Tibial nerve (tissue), 4 donors: ENCODE measurements around the gene RBMY1J. TPM values are rescaled to one million over a fixed set of nuclear protein-coding genes. Genes with fewer than 3 reads are reported as not detected.
"Not testable (repeated sequence)": the region's sequence is repeated elsewhere in the genome, so short reads cannot be mapped to it uniquely, and the experiment has no call there.

Experiments
- DNase-seq, 2 donors: peaks; one replicate each; pipeline ENCODE4 v3.0.0-alpha.2; 2019; ENCODE audit warnings: low spot score in 2 of 2
- H3K27ac ChIP-seq, 4 donors: fragments of 200-600 bp; sonication (generic) in 3 of 4; one replicate each; pipeline ENCODE4 v1.5.1; 2017 to 2019; ENCODE audit warnings: mild to moderate bottlenecking in 1 of 4
- H3K27me3 ChIP-seq, 2 donors: fragments of 200-600 bp; sonication (generic) in 1 of 2; one replicate each; pipeline versions ENCODE4 v1.5.1 to v1.6.0; 2017 to 2019
- H3K36me3 ChIP-seq, 3 donors: fragments of 200-600 bp; sonication (generic); one replicate each; pipeline ENCODE4 v1.5.1; 2018 to 2019
- H3K4me1 ChIP-seq, 4 donors: fragments of 200-600 bp; sonication (generic) in 3 of 4; one replicate each; pipeline ENCODE4 v1.5.1; 2017 to 2019
- H3K4me3 ChIP-seq, 4 donors: fragments of 200-600 bp; sonication (generic) in 3 of 4; one replicate each; pipeline ENCODE4 v1.5.1; 2017 to 2019; ENCODE audit warnings: mild to moderate bottlenecking in 1 of 4, moderate library complexity in 1 of 4
- H3K9me3 ChIP-seq, 4 donors: fragments of 200-600 bp; sonication (generic) in 3 of 4; one replicate each; pipeline ENCODE4 v1.5.1; 2017 to 2019
- EP300 ChIP-seq, 2 donors: sonication (generic); formaldehyde crosslinking; IDR thresholded peaks; one replicate each; pipeline ENCODE4 v1.6.1; 2017; ENCODE audit warnings: antibody characterized with exemption in 2 of 2, mild to moderate bottlenecking in 1 of 2
- POLR2A ChIP-seq, 2 donors: fragments of 450-650 bp; IDR thresholded peaks; one replicate each; pipeline ENCODE4 v1.6.1; 2017; ENCODE audit warnings: antibody characterized with exemption in 2 of 2, mild to moderate bottlenecking in 2 of 2, moderate library complexity in 2 of 2
- WGBS, 2 donors: methylation state at CpG; one replicate each; pipeline ENCODE4 v1.1.5; 2018; 5-methylcytosine and 5-hydroxymethylcytosine counted together
- total RNA-seq, 4 donors: library from RNA; depleted of rRNA; stranded (reverse); fragments of >200 nt; gene quantifications; one replicate each; pipeline ENCODE4 v1.1.0, GENCODE V29; 2016
- TF ChIP-seq, protein P1 (sequence below), 5 experiments: fragments of 200-600 bp in 3 of 5; fragments of 450-650 bp in 2 of 5; sonication (generic) in 3 of 5; IDR thresholded peaks; one replicate each; pipeline ENCODE4 v1.5.1; 2016 to 2019; ENCODE audit warnings: antibody characterized with exemption in 5 of 5, mild to moderate bottlenecking in 3 of 5, moderate library complexity in 2 of 5

The RBMY1J gene
- not detected for total RNA-seq

DNA sequence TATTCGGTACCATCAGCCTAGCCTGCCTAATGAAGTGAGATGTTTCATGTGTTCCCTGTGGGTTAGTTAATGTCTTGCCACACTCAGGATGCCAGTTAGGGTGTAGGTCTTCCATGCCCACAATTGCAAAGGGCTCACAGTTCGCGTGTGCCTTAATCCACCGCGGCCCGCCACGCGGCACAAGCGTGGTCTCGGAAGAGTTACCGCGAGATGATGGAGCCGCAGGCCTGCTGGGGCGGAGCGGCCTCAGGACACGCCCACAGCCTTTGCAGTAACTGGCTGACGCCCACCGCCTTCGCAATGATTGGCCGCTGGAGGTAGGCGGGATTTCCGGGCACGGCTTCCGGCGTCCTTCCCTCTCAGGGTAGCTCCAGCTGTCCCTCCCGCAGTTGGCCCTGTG, at the start of gene RBMY1J:
RBMY1J (plus strand) TSS at position 301 of the 400 bp plus-strand sequence. CDS start 2,038 bp downstream, outside the sequence.
- not testable (repeated sequence) for H3K9me3 ChIP-seq, DNase-seq
- WGBS, 2 donors, result no CpG with 5 or more reads among the region's 26 CpGs

DNA sequence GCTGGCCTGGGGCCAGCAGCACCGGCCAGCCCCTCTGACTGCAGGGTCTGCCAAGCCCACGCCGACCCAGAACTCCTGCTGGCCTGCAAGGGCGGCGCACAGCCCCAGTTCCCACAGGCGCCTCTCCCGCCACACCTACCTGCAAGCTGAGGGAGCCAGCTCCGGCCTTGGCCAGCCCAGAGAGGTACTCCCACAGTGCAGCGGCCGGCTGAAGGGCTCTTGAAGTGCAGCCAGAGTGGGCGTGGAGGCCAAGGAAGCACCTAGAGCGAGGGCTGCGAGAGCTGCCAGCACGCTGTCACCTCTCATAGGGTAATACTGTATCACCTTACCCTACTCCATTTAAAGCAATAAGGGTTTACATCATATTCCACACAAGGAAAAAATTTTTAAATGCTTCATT, 35.8 kb upstream of the RBMY1J start:
- H3K27ac ChIP-seq, result no peak overlapping the region
- 87% methylated on average over 11 of the region's 14 CpGs; no CpG with 5 or more reads in 1 of the 2 donors for WGBS, 2 donors
- H3K9me3 ChIP-seq, result no peaks in the 10 kb centered on the region
- no peak overlapping the region for H3K4me3 ChIP-seq
- no peaks in the 10 kb centered on the region for H3K4me1 ChIP-seq
- DNase-seq, result no peak
- H3K27me3 ChIP-seq, result no peaks in the 10 kb centered on the region
- TF ChIP-seq, protein P1, sequence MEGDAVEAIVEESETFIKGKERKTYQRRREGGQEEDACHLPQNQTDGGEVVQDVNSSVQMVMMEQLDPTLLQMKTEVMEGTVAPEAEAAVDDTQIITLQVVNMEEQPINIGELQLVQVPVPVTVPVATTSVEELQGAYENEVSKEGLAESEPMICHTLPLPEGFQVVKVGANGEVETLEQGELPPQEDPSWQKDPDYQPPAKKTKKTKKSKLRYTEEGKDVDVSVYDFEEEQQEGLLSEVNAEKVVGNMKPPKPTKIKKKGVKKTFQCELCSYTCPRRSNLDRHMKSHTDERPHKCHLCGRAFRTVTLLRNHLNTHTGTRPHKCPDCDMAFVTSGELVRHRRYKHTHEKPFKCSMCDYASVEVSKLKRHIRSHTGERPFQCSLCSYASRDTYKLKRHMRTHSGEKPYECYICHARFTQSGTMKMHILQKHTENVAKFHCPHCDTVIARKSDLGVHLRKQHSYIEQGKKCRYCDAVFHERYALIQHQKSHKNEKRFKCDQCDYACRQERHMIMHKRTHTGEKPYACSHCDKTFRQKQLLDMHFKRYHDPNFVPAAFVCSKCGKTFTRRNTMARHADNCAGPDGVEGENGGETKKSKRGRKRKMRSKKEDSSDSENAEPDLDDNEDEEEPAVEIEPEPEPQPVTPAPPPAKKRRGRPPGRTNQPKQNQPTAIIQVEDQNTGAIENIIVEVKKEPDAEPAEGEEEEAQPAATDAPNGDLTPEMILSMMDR (IDR thresholded peaks at IDR 0.05), result no peak
- TF ChIP-seq EP300 (IDR thresholded peaks at IDR 0.05) (no peak), POLR2A (IDR thresholded peaks at IDR 0.05) (no peak)
- no peaks in the 10 kb centered on the region for H3K36me3 ChIP-seq

More for the DNA sequence above, at the start of gene RBMY1J:
- H3K27me3 ChIP-seq, H3K4me3 ChIP-seq, H3K27ac ChIP-seq, H3K36me3 ChIP-seq, H3K4me1 ChIP-seq: not testable (repeated sequence)

DNA sequence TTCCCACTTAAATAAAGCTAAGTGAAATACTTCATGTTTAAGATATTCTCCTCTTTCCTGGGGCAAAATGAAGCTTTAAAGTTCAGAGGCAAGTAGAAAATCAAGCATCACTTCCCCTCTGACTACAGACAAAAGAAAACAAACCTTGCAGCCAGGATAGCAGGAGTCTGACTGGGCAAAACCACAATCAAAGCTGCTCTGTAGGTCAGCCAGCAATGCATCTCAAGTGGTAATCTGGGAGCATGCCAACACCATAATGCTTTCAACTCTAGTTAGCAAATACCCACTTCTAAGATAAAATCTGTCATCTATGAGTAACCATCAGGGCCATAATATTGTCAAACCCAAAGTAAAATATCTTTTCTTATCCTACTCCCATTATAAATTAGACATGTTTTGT, 32.6 kb upstream of the RBMY1J start:
- TF ChIP-seq EP300 (IDR thresholded peaks at IDR 0.05) (no peak), POLR2A (IDR thresholded peaks at IDR 0.05) (no peak)
- TF ChIP-seq, protein P1 (IDR thresholded peaks at IDR 0.05), result no peak
- Histone ChIP-seq H3K27me3 (no peaks in the 10 kb centered on the region), H3K9me3 (no peaks in the 10 kb centered on the region), H3K4me1 (no peaks in the 10 kb centered on the region), H3K27ac (no peak overlapping the region), H3K4me3 (no peak overlapping the region), H3K36me3 (no peaks in the 10 kb centered on the region)
- DNase-seq, result no peak

DNA sequence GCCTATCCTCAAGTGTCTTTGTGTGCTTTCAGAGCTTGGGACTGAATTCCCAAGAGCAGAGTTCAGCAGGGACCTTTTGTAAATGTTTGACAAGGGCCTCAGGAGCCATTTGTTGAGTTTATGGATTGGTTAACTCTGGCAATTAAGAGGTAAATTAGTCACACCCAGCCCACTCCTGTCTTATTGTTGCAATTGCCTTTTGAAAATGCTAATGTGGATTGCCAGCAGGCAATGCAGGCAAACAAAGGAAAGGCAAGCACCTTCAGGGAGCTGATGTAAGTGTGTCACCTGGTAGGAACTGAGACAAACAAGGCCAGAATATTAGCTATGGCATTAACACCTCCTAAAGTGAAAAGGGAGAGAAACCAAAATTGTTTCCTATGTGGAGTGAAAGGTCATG, 29.7 kb upstream of the RBMY1J start:
- no peak for TF ChIP-seq POLR2A (IDR thresholded peaks at IDR 0.05)
- TF ChIP-seq, protein P1 (IDR thresholded peaks at IDR 0.05), result no peak
- TF ChIP-seq EP300 (IDR thresholded peaks at IDR 0.05), result no peak
- Histone ChIP-seq H3K9me3 (no peaks in the 10 kb centered on the region), H3K27ac (no peak overlapping the region), H3K4me1 (no peaks in the 10 kb centered on the region), H3K36me3 (no peaks in the 10 kb centered on the region), H3K27me3 (no peaks in the 10 kb centered on the region), H3K4me3 (no peak overlapping the region)
- DNase-seq, result no peak

DNA sequence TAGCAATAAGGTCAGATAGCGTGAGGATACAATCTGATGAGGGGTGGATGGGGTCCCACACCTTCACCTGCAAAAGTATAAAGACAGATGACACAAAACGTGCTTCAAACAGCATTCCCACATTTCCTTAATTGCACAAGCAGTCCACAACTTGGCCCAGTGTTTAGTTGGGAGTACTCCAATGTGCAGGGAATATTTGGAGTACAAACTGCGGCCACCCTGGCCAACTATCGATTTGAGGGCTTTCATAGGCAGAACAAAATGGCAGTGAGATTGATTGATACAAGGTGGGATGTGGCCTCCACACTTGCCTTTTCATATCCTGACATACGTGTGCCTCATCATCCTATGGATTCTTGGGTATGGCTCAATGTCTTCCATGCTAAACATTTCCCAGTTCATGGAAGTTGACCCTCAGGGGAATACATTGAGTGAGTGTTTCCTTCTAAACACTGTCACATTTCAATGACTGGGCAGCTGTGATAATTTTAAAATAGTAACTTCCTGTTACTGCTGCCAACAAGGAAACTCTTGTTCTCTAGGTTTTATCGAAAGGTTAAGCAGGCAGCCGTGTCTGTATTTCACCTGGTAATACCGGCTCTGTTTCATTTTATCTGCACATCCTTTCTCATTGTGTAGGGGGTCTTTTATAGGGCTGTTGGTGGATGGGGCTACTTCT, 41.6 kb downstream of the RBMY1J start:
- H3K4me3 ChIP-seq, H3K27ac ChIP-seq, H3K4me1 ChIP-seq, DNase-seq, H3K36me3 ChIP-seq, H3K9me3 ChIP-seq, H3K27me3 ChIP-seq: not testable (repeated sequence)
- WGBS, 2 donors, result no CpG with 5 or more reads among the region's 8 CpGs

DNA sequence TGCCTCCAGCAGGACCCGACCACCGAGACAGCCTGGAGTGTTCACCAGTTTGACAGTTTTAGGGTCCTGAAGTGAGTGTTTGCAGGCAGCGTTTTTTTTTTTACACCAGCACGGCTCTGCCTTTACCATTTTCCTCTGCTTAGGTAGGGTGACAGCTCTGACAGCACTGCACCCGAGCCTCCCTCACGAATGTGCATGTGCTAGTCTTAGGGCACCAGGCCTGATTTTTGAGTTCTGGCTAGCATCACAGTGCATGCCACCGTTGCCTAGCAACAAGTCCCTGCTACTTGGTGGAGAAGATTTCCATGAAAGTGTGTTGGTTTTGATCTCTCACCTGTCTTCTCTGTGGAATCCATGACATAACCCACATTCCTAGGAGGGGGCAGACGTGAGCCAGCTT, 52.3 kb downstream of the RBMY1J start:
- not testable (repeated sequence) for H3K27me3 ChIP-seq, H3K4me1 ChIP-seq, H3K4me3 ChIP-seq, H3K9me3 ChIP-seq, H3K36me3 ChIP-seq, H3K27ac ChIP-seq, DNase-seq
- WGBS, 2 donors, result no CpG with 5 or more reads among the region's 8 CpGs

DNA sequence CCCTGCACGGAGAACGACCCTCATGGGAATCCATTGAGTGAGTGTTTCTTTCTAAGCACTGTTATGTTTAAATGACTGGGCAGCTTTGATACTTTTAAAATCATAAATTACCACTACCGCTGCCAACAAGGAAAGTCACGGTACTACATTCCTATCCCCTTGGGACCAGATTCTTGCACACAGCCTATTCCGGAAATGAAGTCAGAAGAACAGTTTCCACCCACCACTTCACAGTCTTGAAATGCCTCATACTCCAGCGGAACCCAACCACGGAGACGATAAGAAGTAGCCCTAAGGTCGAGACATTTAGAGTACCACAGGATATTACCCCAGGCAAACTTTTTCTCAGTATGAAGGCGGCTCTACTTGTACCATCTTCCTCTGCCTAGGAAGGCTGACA, 58.8 kb downstream of the RBMY1J start:
- not testable (repeated sequence) for H3K4me1 ChIP-seq, H3K27me3 ChIP-seq, H3K36me3 ChIP-seq, DNase-seq, H3K27ac ChIP-seq, H3K9me3 ChIP-seq, H3K4me3 ChIP-seq
- WGBS, 2 donors, result no CpG with 5 or more reads among the region's 10 CpGs

Other genes with a start within 250 kb of the RBMY1J start
- not detected for gene RBMY1F, start 220.5 kb upstream of the RBMY1J start, total RNA-seq